CD4-positive, alpha-beta T cell treated with Interleukin-12 subunit alpha and Interleukin-12 subunit beta, for 1 hour (primary cell): ENCODE measurements around the gene AQP12B.
"Not testable (repeated sequence)": the region's sequence is repeated elsewhere in the genome, so short reads cannot be mapped to it uniquely, and the experiment has no call there.

Experiments used
- DNase-seq: peaks from one replicate; pipeline ENCODE4 v3.0.0-alpha.2; 2020

The AQP12B gene, protein sequence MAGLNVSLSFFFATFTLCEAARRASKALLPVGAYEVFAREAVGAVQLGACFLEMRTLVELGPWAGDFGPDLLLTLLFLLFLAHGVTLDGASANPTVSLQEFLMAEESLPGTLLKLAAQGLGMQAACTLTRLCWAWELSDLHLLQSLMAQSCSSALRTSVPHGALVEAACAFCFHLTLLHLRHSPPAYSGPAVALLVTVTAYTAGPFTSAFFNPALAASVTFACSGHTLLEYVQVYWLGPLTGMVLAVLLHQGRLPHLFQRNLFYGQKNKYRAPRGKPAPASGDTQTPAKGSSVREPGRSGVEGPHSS

DNA sequence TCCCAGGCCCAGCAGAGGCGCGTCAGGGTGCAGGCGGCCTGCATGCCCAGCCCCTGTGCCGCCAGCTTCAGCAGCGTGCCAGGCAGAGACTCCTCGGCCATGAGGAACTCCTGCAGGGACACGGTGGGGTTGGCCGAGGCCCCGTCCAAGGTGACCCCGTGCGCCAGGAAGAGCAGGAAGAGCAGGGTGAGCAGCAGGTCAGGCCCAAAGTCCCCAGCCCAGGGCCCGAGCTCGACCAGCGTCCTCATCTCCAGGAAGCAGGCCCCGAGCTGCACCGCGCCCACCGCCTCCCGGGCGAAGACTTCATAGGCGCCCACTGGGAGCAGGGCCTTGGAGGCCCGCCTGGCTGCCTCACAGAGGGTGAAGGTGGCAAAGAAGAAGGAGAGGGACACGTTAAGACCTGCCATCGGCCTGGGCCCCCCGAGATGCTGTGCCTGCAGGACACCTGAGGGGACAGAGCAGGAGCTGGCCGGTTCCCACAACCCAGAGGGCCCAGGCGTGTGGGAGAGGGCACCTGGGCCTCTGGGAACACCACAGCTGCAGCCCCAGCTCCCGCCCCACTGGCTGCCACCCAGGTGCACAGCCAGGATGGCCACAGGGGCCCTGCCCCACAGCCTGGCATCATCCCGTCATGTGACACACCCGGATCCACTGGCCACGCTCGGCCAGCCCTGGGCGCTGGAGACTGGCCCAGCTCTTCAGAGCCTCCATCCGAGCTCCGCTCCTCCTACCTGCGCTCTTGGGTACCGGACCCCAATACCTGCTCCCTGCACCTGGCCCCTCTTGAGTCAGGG is at the start of gene AQP12B:
Gene AQP12B, minus strand, starts transcription at position 455 of the 794 bp plus-strand sequence. Its CDS starts 48 bp downstream, at position 407.
- DNase-seq = not testable (repeated sequence)

DNA sequence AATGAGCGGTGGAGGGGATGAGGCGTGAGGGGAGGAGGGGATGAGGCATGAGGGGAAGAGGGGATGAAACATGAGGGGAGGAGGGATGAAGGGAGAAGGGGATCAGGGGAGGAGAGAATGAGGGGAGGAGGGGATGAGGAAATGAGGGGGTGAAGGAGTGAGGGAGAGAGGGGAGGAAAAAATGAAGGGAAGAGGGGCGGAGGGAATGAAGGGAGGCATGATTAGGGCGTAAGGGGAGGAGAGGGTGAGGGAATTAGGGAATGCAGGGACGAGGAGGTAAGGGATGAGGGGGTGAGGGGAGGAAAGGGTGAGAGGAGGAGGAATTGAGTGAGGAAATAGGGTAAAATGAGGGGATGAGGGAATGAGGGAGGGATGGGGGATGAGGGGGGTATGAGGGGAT is 49.5 kb upstream of the AQP12B start:
- no peak for DNase-seq

DNA sequence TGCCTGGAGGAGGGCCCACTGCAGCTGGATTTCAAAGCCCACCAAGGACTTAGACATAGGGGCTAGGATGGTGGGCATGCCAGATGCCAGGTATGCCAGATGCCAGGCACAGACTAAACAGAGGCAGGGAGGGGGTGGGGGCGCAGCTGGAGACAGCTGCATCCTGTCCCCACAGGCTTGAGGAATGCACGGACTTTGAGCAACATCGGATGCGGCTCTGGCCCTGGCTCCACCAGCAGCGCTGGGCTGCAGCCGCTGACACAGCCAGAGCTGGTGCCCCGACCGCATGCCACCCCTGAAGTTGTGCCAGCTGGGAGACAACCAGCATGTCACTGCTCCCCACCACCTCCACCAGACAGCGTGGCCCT is 48.5 kb upstream of the AQP12B start:
- DNase-seq = no peak

DNA sequence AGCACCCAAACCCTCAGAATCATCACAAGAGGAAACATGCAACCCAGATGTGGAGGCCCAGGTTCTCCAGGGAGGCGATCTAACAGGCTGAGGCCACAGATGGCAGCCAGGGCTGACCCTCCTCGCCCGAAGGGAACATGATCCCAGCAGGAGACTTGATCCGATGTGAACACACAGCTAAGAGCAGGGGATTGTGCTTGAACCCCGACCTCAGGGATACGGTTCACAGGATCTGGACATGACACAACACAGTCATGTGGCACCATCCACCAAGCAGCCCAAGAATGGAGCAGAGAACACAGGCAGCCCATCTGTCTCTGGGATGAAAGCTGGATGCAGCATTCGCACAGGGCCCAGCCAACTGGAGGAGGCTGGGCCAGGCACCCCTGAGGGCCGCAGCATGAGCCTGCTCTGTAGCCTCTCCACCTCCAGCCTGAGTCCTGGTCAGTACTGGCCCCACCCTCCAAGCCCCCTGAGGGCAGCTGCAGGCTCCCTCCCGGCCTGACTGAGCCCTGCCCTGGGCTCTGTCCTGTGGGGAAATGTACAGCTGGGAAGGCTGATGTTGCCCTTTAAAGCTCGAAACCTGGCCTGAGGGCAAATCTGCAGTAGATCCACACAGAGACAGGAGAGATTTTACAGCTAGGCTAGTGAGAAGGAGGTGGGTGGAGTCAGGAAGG is 48.0 kb upstream of the AQP12B start:
- no peak for DNase-seq

DNA sequence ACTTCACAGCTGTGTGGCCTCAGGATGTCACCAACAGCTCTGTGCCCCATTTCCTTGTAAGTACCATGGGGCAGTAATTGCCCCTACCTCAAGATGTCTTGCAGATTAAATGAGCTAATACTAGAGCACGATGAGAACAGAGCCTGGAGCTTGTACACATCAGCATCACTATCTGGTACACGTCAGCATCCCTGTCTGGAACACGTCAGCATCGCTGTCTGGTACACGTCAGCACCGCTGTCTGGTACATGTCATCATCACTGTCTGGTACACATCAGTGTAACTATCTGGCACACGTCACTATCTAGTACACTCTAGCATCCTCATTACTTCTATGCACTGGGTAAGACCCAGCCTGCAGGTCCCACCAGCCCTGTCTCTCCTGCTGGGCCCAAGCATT is 46.1 kb upstream of the AQP12B start:
- DNase-seq = no peak

DNA sequence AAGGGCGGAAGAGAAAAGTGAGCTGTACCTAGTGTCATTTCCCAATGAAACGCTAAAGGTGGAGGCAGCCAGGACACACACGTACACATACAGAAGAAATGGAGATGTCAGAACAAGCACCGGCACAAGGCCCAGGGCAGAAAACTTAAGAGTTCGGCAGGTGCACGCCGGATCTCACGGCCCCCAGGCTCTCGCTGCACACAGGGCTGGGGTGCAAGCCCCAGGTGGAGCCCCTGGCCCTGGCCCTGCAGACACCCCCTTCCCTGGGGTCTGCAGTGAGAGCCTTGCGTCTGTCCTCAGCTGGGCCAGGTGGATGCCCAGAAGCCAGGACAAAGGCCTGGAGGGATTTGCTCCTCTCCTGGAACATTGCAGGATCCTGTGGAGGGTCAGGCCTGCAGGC is 45.7 kb upstream of the AQP12B start:
- no peak for DNase-seq

DNA sequence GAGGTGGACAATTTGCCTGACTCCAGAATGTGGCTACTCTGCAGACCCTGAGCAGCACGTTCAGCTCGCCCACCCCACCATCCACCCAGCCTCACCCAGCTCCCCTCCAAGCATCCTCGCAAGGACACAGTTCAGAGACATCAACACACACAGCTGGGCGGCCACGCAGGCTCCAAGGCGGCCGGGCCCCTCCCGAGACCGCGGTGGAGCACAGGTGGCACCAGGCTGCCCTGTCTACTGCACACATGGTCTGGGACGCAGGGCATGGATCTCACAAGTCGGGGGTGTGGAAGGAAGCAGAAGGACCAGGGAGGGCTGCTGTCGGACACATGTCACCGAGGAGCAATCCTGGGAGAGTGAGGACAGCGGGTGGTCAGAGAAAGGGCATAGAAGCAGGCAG is 45.2 kb upstream of the AQP12B start:
- DNase-seq = no peak

DNA sequence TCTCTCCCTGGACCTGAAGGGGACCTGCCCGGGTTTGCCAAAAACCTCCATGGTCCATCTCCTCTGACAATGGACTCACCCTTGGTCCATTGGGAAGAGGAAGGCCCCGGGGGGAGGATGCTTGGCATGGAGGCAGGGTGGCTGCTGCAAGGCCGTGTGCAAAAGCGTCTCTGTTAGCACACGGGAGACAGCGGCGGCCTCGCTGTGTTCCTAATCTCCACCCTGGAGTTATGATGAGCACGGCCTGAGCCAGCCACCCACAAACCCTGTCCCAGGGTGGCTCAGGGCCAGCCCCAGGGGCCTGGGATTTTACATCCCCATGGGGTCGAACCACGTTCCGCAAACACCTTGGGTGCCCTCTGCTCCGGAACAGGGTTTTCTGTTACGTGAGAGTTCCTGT is 44.8 kb upstream of the AQP12B start:
- no peak for DNase-seq

DNA sequence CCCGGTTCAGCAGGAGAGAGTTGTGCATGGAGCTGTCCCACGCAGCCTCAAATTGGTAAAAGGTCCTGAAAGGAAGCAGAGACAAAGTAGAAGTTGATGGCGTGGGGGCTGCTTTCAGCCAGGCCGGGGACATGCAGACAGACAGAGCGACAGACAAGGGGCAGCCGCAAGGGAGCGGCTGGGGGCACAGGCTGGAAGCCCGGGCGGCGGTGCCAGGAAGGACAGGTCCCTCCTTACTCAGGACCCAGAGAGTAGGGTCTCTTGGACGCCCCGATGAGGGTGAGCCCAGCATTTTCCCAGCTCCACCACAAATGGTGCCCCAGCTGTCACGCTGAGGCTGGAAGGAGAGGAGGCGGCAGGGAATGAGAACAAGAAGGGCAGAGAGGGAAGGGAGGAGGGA is 44.2 kb upstream of the AQP12B start:
- DNase-seq = no peak

DNA sequence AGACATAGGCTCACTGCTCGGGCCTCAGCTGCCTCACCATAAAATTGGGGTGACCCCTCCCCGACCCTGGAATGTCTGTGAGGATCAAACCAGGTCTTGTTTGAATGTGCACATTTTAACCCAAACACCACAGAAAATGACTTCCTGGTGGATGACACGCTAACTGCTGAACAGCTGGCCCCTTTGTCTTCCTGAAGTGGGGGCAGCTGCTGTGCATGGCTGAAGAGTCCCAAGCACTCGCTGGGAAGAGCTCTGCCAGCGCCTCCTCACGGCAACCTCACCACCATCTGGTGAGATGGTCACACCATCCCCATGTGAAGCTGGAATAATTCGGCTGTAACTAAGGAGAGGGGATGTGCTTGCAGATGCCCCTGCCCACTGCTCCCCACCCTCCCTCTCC is 43.0 kb upstream of the AQP12B start:
- no peak for DNase-seq

DNA sequence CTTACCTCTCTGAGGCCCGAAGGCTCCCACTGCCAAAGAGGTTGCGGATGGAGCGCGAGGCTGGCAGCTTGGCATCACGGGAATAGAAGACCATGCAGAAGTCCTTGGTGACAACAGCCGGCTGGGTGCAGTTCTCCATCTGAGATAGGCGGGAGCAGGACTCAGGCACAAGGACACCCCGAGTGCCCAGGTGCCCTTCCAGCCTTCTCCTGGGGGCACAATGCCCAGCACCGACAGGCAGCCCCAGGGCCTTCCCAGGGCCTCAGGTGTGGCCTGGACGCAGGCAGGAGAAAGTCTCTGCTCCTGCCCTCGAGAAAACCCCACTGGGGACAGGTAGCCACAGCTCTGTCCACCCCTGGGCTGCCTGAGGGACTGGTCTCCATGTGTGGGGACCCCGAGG is 42.6 kb upstream of the AQP12B start:
- no peak for DNase-seq

DNA sequence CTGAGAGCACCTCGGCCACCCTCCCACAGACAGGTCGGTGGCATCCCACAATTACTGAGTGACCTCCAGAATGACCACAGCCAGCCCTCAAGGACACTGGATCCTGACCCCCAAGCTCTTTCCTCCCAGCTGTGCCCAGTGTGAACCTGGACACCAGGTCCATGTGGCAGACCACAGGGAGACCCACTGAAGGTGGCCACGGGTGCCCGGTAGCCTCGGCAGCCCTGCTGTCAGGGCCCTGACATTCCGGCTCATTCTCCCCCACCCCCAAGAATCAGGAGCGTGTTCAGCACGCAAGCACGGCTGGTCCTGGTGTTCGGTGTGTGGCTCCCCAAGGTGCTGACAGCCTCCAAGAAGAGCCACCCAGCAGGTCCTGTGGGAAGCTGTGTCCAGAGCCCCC is 41.7 kb upstream of the AQP12B start:
- DNase-seq = no peak

DNA sequence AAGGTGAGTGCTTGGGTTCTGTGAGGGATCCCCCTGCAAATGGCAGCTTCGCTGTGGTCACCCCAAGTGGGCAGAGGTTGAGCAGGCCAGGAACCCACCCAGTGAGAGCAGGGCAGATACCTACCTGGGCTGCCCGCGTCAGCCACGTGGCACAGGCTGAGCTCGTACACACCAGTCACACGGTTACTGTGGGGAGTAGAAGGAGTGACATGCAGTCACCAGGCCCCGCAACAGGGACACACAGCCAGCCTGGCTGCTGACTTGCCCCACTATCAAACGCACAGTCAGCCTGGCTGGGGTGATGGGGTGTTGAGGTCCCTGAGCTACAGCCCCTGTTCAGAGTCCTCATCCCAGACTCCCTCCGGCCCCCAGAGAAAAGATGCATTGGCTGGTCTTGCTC is 41.2 kb upstream of the AQP12B start:
- no peak for DNase-seq

DNA sequence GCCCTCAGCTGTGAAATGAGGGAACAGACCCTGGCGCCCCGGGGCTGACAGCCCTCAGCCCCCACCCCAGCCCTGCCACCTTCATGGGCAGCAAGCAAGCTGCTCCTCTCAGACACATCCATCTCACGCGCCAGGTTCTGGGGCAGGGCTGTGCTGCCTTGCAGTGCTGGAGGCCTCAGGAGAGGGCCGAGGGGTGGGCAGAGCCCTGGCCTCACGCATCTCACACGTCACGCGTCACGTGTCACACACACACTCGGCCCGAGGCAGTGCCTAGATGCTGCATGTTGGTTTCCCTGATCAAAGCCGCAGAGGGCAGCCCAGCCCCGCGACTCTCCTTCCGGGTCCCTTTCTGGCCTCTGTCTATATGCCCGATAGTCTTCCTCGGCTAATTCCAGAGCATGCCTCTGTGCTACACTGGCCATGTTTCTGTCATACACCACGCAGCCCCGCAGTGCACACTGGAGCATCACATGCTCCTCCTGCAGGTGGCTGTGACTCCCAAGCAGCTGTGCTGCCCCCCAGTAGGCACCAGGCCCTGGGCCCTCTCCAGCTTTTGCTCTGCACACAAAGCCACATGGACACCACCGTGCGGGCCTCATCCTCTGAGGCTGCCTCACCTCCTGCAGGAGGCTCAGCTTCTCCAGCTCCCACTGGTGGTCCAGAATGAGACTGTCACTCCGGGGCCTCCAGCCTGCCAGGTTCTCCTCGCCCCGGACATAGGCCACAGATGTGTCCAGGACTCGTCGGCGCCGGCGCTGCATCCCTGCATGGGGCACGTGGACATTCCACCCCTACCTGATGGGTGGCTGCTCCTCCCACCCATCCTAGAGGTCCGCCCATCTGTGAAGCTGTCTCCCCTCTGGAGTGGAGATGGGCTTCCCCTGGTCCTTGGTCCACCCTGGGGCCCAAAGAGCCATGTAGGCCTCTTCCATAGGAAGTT is 40.4 kb upstream of the AQP12B start:
- DNase-seq = no peak

DNA sequence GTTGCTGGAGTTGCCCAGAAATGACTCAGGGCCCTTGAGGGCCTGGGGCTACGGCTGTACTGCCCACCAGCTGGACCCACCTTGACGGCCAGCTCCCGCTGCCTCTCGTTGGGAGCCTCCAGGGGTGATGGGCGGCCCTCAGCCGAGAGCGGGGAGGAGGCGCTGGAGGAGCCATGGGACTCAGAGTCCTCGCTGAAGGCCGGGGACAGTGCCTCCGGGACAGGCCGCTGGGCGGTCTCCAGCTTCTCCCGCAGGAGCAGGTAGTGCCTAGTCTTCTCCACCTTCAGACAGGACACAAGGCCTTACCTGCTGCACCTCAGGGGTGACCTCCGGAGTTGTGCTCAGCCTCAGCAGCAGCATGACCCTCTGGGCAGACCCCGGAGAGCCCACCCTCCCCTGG is 39.7 kb upstream of the AQP12B start:
- no peak for DNase-seq

DNA sequence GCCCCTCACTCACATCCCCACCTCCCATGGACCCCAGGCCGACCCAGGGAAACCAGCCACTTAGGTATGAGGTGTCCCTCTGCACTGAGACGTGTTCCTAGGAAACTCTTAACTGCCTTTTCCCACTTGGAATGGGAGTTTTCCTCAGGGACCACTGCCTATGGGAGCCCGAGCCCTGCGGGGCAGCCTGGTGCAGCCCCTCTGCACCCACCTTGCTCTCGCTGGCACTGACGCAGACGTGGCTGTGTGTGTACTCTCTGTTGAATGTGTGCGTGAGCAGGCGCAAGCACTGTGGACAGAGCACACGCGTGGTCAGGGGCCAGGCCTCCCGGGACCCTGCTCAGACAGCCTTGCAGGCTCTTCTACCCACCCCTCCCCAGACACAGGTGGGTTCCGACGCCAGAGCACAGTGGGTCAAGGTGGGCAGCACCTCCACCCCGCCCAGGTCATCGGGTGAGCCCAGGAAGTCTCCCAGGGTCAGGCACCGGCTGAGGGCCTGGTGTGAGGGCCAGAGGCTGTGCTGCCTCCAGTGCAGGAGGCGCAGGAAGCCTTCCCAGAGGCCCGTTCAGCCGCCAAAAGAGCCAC is 39.0 kb upstream of the AQP12B start:
- no peak for DNase-seq

DNA sequence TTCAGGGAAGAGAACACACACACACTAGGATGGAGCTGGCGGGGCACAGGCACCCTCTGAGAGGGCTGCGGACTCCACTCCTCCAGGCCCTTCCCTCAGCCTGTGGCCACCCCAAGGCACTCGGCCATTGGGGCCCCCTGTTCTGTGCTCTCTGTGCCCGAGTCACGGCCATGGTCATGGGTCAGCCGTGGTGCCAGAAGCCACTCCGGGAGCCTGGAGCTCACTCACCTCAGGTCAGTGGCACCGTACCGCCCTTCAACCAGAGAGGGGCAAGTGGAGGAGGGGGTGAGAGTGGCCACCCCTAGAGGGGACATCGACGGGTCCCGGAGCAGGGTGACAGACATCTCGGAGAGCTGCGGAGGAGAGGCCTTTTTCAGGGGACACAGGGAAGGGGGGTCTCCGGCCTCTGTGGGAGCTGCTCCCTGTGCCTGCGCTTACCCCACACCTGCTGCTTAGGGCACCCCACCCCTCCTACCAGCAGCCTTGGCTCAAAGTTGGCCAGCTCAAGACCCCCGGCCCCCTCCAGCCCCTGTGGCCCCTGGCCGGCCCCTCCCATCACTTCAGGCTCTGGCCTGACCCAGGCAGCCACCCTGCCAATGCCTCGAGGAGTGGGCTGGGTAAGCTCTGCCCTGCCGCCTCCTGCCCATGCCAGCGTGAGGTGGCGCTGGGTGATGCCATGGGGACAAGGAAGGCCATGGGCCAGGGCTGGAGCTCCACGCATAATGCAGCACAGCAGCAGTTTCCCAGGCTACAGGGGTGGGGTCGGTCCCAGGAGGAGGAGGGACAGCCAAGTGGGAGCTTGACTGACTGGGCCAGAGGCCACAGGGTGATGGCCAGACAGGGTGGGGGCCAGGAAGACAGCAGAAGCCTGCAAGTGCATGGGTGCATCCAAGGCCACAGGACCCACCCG is 38.3 kb upstream of the AQP12B start:
- no peak for DNase-seq

DNA sequence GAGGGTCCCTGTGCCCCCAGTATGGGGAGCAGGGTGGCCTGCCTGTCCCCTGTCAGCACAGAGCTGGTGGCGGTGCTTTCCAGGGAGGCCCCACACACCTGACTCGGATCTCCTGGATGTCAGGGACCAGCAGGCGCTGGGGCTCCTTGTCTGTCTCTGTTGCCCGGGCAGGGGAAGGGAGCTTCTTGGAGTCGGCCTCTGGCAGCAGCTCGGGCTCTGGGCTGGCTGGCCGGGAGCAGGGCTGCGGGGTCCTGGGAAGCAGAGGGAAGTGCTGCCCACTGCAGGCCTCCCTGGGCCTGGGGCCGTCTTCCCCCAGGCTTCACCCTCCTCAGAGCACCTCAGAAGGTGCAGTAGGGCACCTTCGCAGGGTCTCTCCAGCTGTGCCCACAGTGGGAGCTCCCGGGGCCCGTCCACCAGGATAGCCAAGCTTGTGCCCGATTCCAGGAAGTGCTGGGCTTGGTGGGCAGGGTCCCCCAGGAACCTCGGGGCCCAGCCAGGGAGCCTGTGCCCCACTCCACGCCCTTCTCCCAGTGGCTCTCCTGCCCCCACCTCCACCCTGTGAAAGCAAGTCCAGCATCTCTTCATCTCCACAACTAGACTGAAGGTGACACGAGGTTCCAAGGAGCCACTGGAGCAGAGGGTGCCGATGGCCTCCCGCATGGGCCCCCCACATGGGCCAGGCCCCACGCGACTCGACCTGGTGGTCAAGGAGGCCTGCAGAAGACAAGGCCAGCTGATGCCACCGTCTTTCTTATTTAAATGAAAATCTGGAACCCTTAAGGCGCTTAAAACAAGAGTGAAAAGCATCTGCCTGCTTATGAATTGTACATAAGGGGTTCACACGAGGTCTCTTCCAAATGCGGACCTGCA is 37.2 kb upstream of the AQP12B start:
- no peak for DNase-seq

DNA sequence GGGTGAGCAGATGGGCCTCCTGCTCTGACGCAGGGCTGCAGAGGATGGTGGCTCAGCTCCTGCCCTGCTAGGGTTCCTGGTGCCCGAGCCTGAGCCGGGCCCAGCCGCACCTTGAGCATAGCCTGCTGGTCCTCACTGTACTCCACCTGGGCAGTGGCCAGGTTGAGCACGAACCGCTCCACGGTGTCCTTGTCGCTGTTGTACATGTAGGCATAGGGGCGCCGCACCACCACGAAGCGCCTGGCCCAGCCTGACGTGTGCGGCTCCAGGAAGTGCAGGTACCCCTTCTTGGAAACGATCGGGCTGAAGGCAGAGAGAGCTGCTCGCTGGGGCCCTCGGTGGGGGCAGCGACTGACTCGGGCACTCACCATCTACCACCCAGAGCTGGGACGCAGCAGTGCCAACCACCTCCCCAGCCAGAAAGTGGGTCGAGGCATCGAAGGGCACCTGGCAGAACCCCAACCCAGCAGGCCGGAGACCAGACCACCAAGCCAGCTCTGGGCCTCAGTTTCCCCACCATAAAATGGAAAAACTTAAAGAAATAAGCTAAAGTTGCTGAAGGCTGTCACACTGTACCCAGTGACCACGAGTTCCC is 36.3 kb upstream of the AQP12B start:
- DNase-seq = no peak
